Activated CD4-positive, alpha-beta T cell treated with anti-CD3 and anti-CD28 coated beads for 36 hours (primary cell): Measurements from ENCODE around the gene P3H2. TPM values are rescaled to one million over a fixed set of nuclear protein-coding genes. Genes with fewer than 3 reads are reported as not detected.

Source experiments
- ATAC-seq: fragments of 200-7000 bp; cut with Tn5 transposase; one replicate; pipeline ENCODE4 v1.10.0; 2021; ENCODE audit warnings: mild to moderate bottlenecking, moderate library complexity
- CTCF ChIA-PET: fragments of 350-600 bp; sonication (Branson Sonifier 250); formaldehyde crosslinking; loops from one replicate; lab custom pipeline; 2021; ENCODE audit warnings: antibody characterized with exemption; lab: Charles Lee
- POLR2A ChIA-PET: fragments of 350-600 bp; sonication (Branson Sonifier 250); formaldehyde crosslinking; loops from one replicate; lab custom pipeline; 2021; ENCODE audit warnings: antibody characterized with exemption, inconsistent platforms; lab: Charles Lee
- DNase-seq: peaks from one replicate; pipeline ENCODE4 v3.0.0-alpha.2; 2020
- H3K27ac Mint-ChIP-seq: one replicate; pipeline ENCODE4 v1.8.0; 2021; ENCODE audit warnings: mixed read lengths
- H3K27me3 Mint-ChIP-seq: one replicate; pipeline ENCODE4 v1.8.0; 2021; ENCODE audit warnings: mixed read lengths
- H3K36me3 Mint-ChIP-seq: one replicate; pipeline ENCODE4 v1.8.0; 2021; ENCODE audit warnings: low read depth, mixed read lengths
- H3K4me1 Mint-ChIP-seq: one replicate; pipeline ENCODE4 v1.8.0; 2021; ENCODE audit warnings: mixed read lengths
- H3K4me3 Mint-ChIP-seq: one replicate; pipeline ENCODE4 v1.8.0; 2021; ENCODE audit warnings: mild to moderate bottlenecking, moderate library complexity, mixed read lengths
- H3K9me3 Mint-ChIP-seq: one replicate; pipeline ENCODE4 v1.8.0; 2021; ENCODE audit warnings: low read depth, mixed read lengths
- intact Hi-C, 2 experiments: fragments of 100-400 bp; cut with DNase I in 1 of 2; cut with micrococcal nuclease in 1 of 2; formaldehyde crosslinking; loops; one replicate each; pipeline versions ENCODE4 v1.14.2 to v1.15.1; 2022 to 2024; cut with DNase I, micrococcal nuclease
- total RNA-seq, 2 experiments: library from RNA; stranded (reverse); gene quantifications; one replicate each; pipeline ENCODE4 v1.2.3, GENCODE V29; 2021

P3H2 gene
- total RNA-seq, 2 experiments from 2014 or later = not detected

DNA sequence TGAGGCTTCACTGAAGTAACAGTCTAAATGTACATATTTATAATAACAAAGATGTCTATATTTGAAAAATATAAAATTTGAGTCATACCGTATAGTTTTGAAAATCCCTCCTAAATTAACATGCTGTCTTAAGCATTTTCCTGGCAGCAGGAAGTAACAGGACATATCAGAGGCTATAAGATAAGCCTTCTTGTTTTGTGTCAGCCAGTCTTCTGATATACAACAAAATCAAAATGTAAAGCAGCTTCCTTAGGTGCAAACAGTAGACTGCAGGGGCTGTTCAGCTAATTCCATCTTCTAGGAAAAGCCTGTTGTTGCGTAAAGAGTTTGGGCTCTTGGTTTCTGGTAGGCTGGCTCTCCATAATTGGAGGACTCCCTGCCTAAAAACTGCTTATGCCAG lies 56.0 kb downstream of the P3H2 start:
- no peak for ATAC-seq
- H3K4me3 Mint-ChIP-seq = no peak overlapping the region
- no peaks in the 10 kb centered on the region for H3K9me3 Mint-ChIP-seq
- no peak overlapping the region for H3K27ac Mint-ChIP-seq
- no peak for DNase-seq
- peaks cover 5% of the 10 kb centered on the region for H3K27me3 Mint-ChIP-seq
- intact Hi-C loops = no loop called here
- no peaks in the 10 kb centered on the region for H3K4me1 Mint-ChIP-seq
- ChIA-PET CTCF (no interaction called here), POLR2A (no interaction called here)
- no peaks in the 10 kb centered on the region for H3K36me3 Mint-ChIP-seq

DNA sequence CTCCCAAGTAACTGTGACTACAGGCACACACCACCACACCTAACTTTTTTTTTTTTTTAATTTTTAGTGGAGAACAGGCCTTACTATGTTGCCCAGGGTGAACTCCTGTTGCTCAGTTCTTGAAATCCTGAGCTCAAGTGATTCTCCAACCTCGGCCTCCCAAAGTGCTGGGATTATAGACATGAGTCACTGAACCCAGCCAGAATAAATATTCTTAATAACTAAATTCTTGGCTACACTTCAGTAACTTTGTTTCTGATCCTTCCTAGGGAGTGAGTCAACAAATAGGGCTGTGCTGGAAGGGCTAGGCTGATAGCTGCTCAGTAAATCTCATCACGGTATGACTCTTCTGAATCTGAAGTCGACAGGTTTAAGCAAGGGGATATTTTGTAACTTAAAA lies 56.6 kb downstream of the P3H2 start:
- Mint-ChIP-seq H3K4me3 (no peak overlapping the region), H3K27ac (no peak overlapping the region), H3K36me3 (no peaks in the 10 kb centered on the region), H3K27me3 (peaks cover 5% of the 10 kb centered on the region), H3K4me1 (no peaks in the 10 kb centered on the region), H3K9me3 (no peaks in the 10 kb centered on the region)
- DNase-seq = no peak
- ChIA-PET CTCF (interaction anchor here (0.5 to 0.6 kb wide), 2 partner anchors 56 to 369 kb away, joined by 4 read pairs; no protein-coding TSS in a partner anchor), POLR2A (no interaction called here)
- ATAC-seq = no peak
- intact Hi-C loops = no loop called here

DNA sequence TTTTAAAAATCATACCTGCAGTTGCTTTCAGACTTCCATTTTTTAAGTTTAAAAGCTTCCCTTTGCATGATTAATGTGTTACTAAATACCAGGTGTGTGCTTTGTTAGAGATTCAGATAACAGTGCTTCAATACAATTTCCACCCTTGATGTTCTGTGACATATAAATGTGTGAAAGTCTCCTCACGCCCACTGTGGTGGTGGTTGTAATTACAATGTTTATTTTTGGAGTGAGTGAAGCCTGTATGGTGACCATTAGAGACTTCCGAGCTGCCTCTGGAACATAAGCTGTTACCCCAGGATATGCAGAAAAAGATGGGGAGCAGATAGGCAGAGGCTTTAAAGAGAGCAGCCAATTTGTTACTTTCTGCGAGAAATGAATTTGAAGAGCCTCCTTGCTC lies 57.2 kb downstream of the P3H2 start:
- DNase-seq = no peak
- ChIA-PET CTCF (interaction anchor here (0.6 kb wide), 1 partner anchor 370 kb away, joined by 4 read pairs; no protein-coding TSS in a partner anchor), POLR2A (no interaction called here)
- no peak for ATAC-seq
- intact Hi-C loops = no loop called here
- no peaks in the 10 kb centered on the region for H3K4me1 Mint-ChIP-seq
- no peak overlapping the region for H3K4me3 Mint-ChIP-seq
- H3K36me3 Mint-ChIP-seq = no peaks in the 10 kb centered on the region
- H3K27me3 Mint-ChIP-seq = peaks cover 5% of the 10 kb centered on the region
- H3K27ac Mint-ChIP-seq = no peak overlapping the region
- no peaks in the 10 kb centered on the region for H3K9me3 Mint-ChIP-seq

DNA sequence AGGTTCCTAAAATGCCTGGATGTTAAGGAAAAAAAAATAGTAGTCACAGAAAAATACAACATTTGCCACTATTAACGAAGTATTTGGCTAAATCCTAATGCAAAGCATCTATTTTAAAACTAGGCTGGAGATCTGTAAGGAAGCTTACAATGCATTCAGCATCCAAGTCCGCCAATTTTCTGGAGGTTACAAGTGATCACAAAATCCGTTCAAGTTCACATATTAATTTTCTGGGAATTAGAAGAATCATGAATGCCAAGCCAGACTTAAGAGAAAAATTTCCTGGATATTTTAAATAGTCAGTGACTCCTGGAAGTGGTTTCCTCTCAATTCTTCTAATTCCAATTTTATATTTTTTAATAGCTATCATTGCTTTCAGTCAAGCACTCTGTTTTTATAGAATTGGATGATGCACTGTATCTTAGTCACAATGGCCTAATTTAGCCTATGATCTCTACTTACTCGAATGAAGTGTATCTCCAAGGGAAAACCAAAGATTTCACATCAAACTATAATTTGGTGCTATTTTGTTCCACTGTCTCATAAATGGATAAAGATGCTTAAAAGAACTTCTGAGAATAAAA lies 60.4 kb downstream of the P3H2 start:
- CTCF ChIA-PET = no interaction called here
- Mint-ChIP-seq H3K4me1 (no peaks in the 10 kb centered on the region), H3K9me3 (no peaks in the 10 kb centered on the region), H3K27me3 (peaks cover 8% of the 10 kb centered on the region), H3K36me3 (no peaks in the 10 kb centered on the region), H3K27ac (no peak overlapping the region), H3K4me3 (no peak overlapping the region)
- POLR2A ChIA-PET = no interaction called here
- ATAC-seq (no peak), DNase-seq (no peak)
- intact Hi-C loops = no loop called here

DNA sequence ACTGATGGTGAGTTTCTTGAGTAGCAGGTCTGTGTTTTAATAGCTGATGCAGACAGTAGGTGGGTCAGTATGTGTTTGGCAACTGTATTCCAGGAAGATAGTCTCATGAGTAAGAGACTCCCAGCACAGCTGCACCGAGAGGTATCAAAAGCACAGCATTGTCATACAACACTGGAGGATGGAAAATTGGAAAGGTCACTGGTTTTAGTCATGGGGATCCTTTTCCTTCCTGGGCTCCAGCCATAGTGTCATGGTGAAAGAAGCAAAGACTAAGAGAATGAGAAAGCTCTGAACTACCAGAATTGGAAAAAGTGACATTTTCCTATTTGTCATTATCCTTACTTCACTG lies 61.5 kb downstream of the P3H2 start:
- H3K4me1 Mint-ChIP-seq = no peaks in the 10 kb centered on the region

DNA sequence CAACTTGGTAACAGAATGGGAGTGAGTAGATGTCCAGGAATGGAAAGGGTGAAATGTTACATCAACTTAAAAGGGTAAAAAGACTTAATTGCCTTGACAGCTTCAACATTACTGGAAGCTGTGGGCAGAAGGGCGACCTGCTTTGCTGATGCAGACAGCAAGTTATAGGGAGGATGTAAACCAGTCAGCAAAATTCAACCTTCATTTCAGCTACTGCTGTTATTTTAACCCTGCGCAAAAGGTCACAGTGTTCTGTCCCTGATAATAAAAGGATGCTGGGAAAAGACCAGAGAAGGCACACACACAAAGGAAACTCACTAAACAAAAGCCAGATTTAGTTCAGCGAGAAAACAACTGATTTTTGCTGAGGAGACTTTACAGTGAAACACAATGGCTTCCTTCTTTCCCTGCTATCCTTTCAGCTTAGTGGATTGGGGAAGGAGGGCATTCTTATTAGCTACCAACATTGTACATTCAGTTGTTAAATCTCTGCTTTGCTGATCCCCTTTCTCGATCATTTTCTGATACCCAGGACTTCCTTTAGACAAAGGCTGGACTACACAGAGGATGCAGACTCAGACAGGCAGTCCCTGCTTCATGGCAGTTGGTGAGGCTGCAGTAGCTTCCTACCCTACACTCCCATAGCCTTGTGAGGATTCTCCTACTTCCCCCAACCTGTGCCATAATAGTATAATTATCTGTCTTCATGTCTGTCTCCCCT lies 62.0 kb downstream of the P3H2 start:
- ATAC-seq (no peak), DNase-seq (no peak)
- Mint-ChIP-seq H3K27me3 (peaks cover 11% of the 10 kb centered on the region), H3K36me3 (no peaks in the 10 kb centered on the region), H3K9me3 (no peaks in the 10 kb centered on the region), H3K4me1 (no peaks in the 10 kb centered on the region), H3K27ac (no peak overlapping the region), H3K4me3 (no peak overlapping the region)
- intact Hi-C loops = no loop called here
- ChIA-PET POLR2A (no interaction called here), CTCF (no interaction called here)

More for the DNA sequence above, 61.5 kb downstream of the P3H2 start:
- Mint-ChIP-seq H3K9me3 (no peaks in the 10 kb centered on the region), H3K36me3 (no peaks in the 10 kb centered on the region), H3K27me3 (peaks cover 11% of the 10 kb centered on the region), H3K27ac (no peak overlapping the region), H3K4me3 (no peak overlapping the region)
- ATAC-seq (no peak), DNase-seq (no peak)
- CTCF ChIA-PET = no interaction called here
- POLR2A ChIA-PET = no interaction called here
- intact Hi-C loops = no loop called here

DNA sequence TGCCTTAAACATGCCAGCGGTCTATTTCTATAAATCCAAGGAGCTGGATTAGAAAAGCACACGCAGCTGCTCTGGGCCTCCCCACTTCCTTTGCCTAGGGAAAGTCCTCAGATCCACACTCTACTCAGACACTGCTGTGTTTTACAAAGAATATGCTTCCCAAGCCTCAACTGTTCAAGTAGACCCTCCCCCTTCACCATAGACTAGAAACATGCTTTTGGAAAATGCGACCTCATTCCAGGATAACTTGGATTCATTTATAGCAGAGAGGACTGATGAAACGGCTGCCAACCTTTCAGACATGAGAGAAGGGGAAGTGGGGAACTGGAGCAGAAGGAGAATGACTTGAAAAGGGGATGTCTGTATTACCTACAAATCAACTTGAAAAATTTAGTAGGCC lies 64.0 kb downstream of the P3H2 start:
- H3K36me3 Mint-ChIP-seq = no peaks in the 10 kb centered on the region

DNA sequence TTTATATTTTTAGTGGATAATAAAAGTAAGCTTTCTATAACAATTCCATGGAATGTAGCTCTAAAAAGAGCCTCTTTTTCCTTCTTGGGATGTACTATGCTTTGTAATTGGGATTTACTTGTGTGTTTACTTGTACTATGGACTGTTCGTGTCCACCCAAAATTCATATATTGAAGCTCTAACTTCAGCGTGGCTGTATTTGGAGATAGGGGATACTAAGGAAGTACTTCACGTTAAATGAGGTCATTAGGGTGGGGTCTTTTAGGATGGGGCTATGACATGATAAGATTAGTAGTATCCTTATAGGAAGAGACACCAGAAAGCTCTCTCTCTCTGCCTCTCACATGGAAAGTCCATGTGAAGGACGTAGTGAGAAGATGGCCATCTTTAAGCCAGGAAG lies 64.9 kb downstream of the P3H2 start:
- Mint-ChIP-seq H3K27me3 (peaks cover 10% of the 10 kb centered on the region), H3K36me3 (no peaks in the 10 kb centered on the region), H3K9me3 (no peaks in the 10 kb centered on the region), H3K4me1 (no peaks in the 10 kb centered on the region), H3K4me3 (no peak overlapping the region), H3K27ac (no peak overlapping the region)
- POLR2A ChIA-PET = no interaction called here
- CTCF ChIA-PET = no interaction called here
- DNase-seq (no peak), ATAC-seq (no peak)
- intact Hi-C loops = no loop called here

More for the DNA sequence above, 64.0 kb downstream of the P3H2 start:
- Mint-ChIP-seq H3K4me3 (no peak overlapping the region), H3K4me1 (no peaks in the 10 kb centered on the region), H3K27me3 (peaks cover 10% of the 10 kb centered on the region), H3K27ac (no peak overlapping the region), H3K9me3 (no peaks in the 10 kb centered on the region)
- ATAC-seq = no peak
- ChIA-PET CTCF (no interaction called here), POLR2A (no interaction called here)
- intact Hi-C loops = no loop called here
- DNase-seq = no peak

DNA sequence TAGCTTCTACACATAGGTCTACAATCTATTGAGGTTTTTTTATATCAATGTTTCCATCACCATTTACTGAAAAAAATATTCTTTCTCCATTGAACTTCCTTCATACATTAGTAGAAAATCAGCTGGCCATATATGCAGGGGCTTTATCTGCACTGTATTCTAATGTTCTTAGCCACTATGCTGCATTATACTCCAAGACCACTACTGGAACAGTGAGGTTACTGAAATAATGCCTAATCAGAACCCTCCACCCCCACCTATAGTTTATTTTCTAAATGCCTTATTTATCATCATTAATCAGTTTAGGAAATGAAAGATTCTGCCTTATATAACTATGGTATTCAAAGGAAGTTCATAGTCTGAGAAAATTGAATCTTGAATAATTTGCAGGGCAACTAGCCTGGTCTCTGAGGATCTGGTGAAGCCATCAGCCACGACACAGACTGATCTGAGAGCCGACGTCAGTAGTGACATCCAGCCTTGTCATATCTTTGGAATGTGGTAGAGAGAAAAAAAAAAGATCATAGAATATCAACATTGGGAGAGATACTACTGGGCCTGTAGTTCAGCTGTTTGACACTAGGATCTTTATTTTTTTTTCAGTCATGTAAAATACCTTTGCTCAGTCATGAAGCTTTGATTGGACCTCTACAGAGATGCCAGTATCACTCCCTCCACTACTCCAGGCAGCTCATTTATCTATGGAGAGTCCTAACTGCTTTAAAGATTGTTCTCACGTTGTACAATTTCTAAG lies 66.6 kb downstream of the P3H2 start:
- Mint-ChIP-seq H3K36me3 (no peaks in the 10 kb centered on the region), H3K9me3 (no peaks in the 10 kb centered on the region), H3K27me3 (peaks cover 10% of the 10 kb centered on the region), H3K4me1 (no peaks in the 10 kb centered on the region), H3K4me3 (no peak overlapping the region), H3K27ac (no peak overlapping the region)
- intact Hi-C loops = no loop called here
- no peak for ATAC-seq
- DNase-seq = no peak
- CTCF ChIA-PET = no interaction called here
- POLR2A ChIA-PET = no interaction called here

DNA sequence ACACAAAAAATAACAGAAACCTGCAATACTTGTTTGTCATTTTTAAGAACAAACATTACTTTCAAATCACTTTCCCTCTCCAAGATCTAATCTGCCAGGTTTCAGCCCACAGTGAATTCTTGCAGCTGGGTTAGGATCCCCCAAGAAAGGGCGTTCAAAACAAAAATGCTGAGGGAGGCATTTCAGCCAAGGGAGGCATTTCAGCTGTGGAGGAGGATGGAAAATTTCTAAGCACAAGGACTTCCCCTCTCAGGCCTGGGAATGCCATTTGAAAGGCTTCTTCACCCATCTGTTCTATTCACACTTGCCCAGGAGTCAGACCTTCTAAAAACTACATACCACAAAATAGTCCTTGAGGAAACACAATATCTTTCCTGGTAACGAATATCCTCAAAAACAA lies 69.1 kb downstream of the P3H2 start:
- DNase-seq (no peak), ATAC-seq (no peak)
- intact Hi-C loops = no loop called here
- ChIA-PET POLR2A (no interaction called here), CTCF (no interaction called here)
- H3K4me1 Mint-ChIP-seq = no peaks in the 10 kb centered on the region
- H3K27ac Mint-ChIP-seq = no peak overlapping the region
- H3K27me3 Mint-ChIP-seq = peaks cover 12% of the 10 kb centered on the region
- no peaks in the 10 kb centered on the region for H3K36me3 Mint-ChIP-seq
- no peak overlapping the region for H3K4me3 Mint-ChIP-seq
- no peaks in the 10 kb centered on the region for H3K9me3 Mint-ChIP-seq

DNA sequence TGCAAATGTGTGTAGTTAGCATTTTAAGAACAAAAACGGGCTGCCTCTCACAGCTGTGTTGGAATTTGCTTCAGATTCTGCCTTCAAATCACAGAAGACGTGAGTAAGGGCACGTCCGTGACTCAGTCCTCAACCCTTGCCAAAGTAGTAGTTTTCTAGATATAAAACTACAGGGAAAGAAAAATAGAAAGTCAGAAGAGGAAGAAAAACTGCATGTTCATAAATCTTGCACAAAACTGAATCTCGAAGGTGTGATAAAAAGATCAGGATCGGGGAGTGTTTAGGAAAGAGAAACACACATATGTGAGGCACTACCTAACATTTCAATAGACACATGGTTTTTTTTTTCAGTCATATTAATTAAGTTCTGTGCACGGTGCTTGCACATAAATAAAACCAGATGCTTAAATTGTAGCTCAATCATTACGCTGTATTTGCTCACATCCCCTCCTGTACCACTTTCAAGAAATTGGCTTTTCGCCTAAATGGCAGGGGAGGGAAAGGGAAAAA lies 71.7 kb downstream of the P3H2 start:
- Mint-ChIP-seq H3K27me3 (peaks cover 16% of the 10 kb centered on the region), H3K36me3 (no peaks in the 10 kb centered on the region), H3K4me3 (no peak overlapping the region), H3K27ac (no peak overlapping the region), H3K4me1 (no peaks in the 10 kb centered on the region), H3K9me3 (no peaks in the 10 kb centered on the region)
- ATAC-seq (no peak), DNase-seq (no peak)
- intact Hi-C loops = no loop called here
- ChIA-PET CTCF (interaction anchor here (0.7 to 0.9 kb wide), 2 partner anchors 82 to 751 kb away, joined by 4 to 5 read pairs; no protein-coding TSS in a partner anchor), POLR2A (no interaction called here)
